Activated CD4-positive, CD25-positive, alpha-beta regulatory T cell treated with anti-CD3 and anti-CD28 coated beads, Interleukin-2, amount 50 U/mL, for 16 hours (primary cell): ENCODE data around the gene TRNT1.

Source experiments
- DNase-seq: peaks from one replicate; pipeline ENCODE4 v3.0.0-alpha.2; 2020; ENCODE audit warnings: low read depth, low spot score

TRNT1 gene

DNA sequence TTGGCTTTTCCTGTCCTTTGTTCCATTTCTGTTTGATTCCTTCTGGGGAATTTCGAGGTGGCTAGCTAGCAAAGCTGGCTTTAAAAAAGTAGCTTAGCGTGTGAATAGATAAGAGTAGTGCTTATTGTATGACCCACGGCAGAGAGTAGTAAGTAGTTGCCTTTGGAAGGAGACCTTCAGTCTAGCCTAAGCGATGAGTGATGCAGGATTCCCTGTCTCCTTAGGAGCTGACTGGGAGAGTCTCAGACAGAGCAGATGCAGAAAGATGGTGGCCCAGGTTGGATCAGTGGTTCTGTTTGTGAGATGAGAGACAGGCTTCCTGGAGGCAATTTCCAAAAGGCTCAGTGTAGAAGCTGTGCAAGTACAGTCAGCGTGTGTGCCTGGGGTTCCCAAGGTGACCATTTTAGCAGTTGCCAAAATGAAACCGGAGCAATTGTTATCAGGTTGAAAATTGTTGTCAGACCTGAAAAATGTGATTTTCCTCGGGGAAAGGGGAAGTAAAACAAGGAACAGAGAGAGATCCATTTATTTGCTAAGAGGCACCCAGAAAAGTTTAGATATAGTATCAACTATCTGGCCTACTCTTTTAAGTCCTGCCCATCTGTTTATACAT, 15.9 kb upstream of the TRNT1 start:
- DNase-seq, result no peak

DNA sequence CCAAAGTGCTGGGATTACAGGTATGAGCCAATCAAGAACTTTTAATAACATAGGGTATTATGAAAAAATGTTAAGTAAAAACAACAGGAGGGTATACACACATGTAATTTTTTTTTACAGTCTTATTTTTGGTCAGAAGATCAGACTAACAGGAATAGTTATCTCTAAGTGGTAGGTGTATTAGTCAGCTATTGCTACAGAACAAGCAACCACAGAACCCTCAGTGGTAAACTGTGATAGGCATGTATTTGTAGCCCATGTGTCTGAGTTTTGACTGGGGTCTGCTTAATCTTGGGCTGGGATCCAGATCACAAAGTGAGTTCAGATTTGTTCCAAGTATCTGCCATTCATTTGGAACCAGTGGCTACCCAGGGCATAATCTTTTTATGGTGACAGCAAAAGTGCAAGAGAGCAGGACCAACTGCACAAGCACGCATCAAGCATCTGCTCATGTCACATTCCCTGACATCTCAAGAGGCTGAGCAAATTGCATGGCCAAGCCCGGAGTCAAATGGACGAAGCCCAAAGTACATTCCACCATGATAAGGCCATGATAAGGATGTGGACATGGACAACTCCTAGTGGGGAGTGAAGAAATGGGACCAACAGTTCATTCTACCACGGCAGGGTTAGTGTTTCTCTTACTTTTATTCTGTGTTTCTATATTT, 13.6 kb upstream of the TRNT1 start:
- no peak for DNase-seq

DNA sequence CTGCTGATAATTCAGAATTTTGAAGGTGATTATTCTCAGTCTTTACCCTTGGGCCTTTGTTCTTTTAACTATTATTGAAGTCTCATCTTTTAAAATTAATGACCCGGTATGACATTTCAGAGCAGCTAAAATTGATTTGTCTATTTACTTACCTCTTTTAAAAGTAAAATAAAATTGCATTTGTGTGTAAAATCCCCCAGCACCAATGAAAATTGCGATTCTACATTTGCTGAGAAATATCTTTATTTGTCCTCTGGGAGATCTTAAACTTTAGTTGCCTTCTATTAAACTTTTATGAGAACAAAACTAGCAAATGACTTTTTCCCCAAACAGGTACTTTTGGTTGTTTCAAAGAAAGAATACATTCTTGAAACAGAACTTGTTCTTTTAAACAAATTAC, 9.1 kb upstream of the TRNT1 start:
- DNase-seq, result no peak

DNA sequence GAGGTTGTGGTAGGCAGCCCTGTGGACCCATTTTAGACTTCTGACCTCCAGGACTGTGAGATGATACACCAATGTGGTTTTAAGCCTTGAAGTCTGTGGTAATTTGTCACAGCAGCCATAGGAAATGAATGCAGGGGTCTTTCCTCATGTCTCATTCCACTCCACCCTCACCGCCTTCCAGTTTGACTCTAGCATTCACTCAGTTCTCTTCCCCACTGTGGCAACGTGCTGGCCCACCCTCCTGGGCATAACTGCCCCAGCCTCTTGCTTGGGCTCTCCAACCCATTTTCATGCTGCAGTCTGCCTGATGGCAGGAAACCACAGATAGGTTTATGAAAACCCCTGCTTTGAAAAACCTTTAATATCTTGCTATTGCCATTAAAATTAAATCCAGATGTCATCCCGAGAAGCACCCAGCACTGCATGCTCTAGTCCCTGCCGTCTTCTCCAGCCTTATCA, 7.3 kb upstream of the TRNT1 start:
- DNase-seq, result no peak

DNA sequence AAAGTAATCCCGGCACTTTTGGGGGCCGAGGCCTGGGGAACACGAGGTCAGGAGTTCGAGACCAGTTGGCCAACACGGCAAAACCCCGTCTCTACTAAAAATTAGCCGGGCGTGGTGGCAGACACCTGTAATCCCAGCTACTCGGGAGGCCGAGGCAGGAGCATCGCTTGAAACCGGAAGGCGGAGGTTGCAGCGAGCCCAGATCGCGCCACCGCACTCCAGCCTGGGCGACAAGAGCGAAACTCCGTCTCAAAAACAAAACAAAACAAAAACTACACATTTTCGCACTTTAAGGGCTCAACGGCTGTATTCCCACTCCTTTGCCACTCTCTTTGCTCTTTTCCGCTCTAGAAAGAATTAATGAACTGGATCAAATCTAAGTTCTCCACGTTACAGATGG, 763 bp upstream of the TRNT1 start:
- no peak for DNase-seq

DNA sequence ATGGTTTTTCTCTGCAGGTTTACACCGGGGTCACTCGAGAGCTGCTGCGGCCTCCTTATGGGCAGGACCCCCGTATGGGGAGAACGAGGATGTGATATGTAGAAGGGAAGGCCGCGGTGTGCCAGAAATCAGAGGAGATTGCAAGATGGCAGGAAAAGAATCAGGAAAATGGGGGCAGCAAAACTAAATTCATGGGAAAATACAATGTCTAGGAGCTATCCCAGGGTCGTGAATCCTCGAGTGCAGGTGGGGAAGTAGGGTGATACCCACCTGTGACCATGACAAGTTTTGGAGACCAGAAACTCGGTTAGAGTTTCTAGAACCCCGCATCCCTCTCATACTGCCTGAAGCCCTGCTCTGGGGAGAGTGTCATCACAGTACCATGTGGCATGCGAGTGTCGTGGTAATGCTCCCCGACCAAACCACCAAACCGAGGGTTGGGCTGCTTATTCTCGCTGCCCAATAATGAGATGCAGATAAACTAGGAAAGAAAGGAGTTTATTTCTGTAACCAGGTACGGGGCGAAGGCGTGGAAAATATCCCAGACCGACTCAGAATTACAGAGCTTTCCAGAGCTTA, 781 bp downstream of the TRNT1 start:
- no peak for DNase-seq

DNA sequence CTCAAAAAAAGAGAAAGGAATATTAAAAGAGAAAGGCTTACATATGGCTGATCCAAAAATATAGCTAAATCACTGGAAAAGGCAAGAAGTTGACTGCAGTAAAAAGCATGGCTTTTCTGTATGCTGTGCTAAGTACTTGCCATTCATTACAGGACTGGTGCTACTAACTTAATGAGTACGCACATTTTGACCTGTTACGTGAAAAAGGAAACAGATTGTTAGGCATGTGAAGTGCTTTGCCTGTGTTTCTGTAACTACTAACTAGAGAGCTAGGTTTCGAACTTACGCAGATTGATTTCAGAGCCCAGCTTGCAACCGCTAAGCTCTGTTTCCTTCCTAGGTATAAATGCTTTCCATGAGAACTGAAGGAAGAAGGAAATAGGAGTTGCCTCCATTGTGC, 2.8 kb downstream of the TRNT1 start:
- DNase-seq, result no peak

DNA sequence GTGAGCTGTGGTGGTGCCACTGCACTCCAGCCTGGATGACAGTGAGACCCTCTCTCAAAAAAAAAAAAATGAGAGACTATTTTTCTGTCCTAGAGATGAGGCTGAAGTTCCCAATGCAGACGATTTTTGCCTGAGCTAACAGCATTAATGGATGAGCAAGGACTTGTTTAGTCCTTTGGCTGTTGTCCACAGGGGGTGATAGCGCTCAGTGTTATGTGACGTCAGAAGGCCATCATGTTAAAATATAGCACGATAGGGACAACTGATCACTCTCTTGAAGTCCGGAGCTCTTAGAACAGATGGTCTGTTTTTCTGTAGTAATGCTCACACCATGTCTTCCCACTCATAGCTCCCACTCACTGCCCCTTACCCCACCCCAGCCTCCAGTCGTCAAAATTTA, 6.8 kb downstream of the TRNT1 start:
- DNase-seq, result no peak

DNA sequence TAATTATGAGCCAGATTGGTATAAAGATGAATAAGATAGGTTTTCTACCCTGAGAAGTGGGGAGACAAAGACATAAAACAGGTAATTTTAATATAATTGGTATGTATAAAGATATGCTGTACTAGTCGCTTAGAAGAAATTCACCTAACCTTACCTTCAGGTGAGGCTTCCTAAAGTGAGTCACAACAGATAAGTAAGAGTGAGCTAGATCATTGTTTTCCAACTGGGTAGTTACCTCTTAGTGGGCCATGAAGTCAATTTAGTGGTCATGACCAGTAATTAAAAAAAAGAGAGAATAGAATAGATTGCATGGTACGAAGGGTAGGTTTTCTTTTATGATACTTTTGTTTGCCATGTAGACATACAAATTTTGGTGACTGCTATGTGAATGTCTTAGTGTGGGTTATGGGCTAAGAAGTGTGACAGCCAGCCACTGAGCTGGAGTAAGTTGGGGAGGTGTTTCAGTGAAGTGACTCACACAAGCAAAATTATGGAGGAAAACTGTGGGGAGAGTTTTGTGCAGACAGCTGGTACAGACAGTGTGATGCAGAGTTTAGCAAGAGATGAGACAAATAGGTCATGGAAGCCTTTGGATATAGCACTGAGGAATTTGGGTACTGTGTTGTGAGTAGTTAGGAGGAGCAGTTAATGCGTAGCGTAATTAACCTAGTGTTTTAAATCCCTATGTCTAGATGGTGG, 8.2 kb downstream of the TRNT1 start:
- no peak for DNase-seq

DNA sequence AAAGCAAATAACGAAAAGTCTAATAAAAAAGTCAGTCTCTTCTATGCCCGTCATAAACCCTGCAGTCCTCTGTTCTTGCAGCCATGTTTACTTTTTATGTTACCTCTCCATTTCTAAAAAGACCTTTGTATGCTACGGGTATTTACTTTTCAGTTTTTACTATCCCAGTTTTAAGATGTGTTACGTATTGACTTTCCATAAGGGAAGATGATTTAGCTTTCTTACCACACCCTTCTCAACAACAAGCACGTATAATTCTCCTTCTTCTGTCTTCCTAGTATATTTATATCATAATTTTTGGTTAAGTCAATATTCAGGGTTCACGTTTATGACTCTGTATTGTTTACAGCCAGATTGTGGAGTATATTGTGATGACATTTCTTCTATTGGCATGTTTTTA, 10.8 kb downstream of the TRNT1 start:
- no peak for DNase-seq

DNA sequence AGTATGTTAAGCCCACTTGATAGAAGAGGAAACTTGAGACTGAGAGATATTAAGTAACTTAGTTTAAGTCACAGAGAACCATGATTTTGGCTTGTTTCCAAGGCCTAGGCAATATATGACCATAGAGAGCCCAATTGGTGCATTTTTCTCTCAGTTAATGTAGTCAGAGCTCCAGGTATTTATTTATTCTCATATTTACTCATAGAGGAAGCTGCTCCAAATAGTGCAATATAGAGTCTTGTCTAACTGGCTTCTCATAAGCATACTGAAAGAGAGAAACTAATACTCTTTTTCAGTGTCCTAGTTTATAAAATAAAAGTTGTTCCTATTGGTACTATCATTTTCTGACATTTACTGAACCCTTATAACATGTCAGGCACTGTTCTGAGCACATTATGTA, 15.2 kb downstream of the TRNT1 start:
- DNase-seq, result no peak

DNA sequence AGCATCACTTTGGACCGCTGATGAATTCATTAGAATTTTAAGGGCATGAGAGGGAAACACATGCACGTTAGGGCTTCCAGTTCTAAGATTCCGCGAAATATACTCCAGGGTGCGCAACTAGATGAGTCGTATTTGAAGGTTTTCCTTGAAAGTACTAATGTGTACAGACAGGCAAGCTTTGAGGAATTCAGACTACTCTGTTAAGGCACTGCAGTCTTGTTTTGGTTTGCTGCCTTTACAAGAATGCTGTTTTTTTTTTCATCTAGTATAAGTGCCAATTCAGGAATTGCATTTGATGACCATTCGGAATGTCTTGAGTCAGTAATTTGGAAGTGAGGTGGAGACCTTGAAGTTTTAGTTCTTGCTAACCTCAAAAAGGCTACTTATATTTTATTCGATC, 19.1 kb downstream of the TRNT1 start:
- DNase-seq, result no peak

DNA sequence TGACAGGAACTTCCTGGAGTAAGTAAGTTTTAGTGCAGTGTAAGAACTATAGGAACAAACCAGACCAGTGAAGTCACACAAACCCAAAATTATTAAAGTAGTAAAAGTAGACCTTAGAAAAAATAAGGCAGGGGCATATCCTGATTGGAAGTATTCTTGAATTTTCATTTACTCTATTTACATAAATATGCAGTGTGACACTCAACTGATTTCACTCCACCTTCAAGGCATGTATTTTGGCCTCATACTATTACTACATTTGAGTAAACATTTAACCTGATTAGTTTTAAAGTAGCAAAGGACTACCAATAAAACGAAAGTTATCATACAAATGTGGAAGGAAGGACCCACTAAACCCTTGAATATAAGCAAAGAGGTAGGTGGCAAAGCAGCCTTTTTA, 22.8 kb downstream of the TRNT1 start:
- DNase-seq, result no peak

DNA sequence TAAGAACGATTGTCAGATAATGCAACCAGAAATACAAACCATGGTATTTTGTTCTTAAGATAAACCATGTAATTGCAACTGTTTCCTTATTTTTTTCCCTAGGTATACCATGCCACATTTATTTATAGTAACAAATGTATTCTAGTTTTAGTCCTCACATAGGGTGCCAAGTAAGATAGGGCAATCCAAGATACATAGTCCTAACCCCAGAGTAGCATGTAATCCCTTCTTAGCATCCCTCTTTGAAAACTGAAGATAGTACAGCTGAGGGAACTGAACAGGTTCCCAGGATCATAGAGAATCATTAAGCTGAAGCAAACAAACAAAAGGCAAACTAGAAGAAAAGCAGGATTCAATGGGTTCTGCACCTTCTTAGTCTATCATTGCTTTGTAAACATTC, 24.8 kb downstream of the TRNT1 start:
- DNase-seq, result no peak

DNA sequence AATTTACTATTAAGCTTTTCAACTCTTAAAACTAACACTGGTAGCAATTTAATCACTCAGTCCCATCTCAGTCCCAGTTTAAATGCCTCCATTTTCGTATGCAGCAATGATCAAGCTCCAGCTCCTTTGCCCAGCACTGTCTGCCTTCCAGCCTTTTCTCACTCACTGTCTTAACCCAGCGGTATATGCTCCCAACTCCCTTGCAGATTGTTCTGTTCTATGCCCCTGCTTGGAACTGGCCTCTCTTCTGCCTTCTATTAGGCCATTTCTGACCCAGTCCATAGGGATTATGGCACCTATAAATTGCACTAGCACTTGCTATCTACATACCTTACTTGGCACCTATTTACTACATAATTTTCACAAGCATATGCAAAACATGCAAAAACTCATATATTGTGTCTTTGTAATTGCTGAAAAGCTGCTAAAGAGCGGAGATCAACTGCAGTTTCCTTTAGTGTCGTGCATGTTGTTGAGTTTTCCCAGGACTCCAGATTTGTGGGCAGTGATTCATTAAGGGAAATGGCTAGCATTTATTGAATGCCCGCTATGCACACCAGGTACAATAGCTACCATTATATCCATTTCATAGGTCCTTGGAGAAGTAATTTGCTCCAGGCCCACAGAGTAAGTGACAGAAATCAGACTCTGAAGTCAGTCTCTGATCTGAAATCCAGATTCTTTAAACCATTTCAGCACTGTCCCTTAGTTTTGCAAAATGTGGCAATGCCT, 28.3 kb downstream of the TRNT1 start:
- no peak for DNase-seq

DNA sequence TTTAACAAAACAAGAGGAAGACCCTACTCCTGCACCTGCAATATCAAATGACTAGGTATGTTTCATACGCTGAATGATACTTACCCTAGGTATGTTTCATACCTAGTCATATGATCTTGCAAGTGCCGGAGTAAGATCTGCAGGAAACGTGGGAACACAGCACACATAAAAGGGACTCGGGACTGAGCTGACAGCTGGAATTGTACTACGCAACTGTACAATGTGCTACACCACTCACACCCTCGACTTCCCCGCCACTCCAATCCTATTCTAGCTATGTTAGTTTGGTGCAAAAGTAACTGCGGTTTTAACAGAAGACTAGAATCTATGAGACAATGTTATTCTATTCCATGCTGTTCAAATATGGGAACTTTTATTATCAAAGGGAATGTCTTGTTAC, 30.7 kb downstream of the TRNT1 start:
- DNase-seq, result no peak

DNA sequence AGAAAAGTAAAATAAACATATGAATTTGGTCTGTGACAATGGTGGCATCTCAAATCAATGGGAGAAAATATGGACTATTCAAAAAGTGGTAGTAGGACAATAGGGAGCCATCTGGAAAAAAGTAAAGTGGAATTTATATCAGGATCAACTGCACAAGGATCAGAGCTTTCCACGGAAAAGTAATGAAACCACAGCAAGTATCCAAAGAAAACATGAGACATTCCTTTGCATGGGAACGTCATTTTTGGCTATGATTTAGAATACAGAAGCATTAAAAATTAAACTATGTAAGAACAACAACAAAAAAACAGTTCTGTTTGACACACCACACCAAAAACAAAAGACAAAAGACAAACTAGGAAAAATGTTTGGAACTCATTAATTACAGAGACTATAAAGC, 34.1 kb downstream of the TRNT1 start:
- no peak for DNase-seq

DNA sequence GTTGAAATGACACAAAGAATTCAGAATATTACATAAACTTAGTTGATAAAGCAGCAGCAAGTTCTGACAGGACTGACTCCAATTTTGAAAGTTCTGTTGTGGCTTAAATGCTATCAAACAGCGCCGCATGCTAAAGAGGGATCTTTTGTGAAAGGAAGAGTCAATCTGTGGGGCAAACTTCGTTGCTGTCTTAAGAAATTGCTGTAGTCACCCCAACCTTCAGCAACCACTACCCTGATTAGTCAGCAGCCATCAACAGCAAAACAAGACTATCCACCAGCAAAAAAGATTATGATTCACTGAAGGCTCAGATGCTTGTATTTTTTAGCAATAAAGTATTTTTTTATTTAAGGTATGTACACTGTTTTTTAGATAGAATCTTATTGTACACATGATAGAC, 38.5 kb downstream of the TRNT1 start:
- DNase-seq, result no peak

DNA sequence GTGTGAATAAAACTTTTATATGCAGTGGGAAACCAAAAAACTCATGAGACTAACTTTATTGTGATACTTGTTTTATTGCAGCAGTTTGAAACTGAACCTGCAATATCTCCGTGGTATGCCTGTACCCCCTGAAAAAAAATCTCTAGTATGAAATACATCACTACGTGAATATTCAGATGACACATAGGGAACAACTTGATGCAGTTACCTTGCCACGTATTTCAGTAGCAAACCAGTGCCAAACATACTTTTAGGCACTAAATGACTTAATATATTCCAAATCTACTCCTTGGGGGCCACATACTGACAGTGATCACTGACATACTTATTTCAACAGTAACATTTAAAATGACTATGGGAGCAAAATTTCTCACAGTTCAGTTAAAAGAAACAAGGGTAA, 38.9 kb downstream of the TRNT1 start:
- DNase-seq, result no peak

DNA sequence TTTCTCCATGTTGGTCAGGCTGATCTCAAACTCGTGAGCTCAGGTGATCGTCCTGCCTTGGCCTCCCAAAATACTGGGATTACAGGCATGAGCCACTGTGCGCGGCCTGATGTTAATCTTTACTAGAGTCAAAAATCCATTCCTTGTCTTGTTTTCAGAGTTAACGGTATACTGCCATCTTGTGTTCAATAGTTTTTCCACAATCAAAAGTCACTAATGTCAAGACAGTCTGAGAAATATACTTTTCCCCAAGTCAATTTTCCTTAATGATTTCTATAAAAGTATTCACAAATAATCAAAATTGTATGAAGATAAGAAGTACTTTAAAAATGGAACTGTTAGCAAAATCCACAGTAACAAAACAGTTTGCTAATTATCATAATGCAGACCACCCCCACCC, 44.3 kb downstream of the TRNT1 start:
- DNase-seq, result no peak

DNA sequence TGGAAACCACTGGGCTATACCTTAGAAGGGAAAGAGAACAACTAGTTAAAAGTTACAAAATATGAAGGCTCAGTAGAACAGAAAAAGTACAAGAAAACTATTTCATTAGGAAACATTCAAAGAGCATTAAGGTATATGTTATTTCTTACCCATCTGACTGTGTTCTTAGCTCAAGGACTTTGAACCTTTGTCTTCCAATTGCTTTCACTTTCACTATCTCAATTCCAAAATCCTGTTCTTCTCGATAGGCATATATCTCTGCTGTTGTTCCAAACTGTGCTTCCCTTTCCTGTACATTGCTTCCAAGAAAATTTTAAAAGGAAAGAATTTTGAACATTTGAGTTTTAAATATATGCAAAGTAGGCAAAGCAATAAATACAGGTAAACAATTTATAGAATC, 45.9 kb downstream of the TRNT1 start:
- DNase-seq, result no peak

DNA sequence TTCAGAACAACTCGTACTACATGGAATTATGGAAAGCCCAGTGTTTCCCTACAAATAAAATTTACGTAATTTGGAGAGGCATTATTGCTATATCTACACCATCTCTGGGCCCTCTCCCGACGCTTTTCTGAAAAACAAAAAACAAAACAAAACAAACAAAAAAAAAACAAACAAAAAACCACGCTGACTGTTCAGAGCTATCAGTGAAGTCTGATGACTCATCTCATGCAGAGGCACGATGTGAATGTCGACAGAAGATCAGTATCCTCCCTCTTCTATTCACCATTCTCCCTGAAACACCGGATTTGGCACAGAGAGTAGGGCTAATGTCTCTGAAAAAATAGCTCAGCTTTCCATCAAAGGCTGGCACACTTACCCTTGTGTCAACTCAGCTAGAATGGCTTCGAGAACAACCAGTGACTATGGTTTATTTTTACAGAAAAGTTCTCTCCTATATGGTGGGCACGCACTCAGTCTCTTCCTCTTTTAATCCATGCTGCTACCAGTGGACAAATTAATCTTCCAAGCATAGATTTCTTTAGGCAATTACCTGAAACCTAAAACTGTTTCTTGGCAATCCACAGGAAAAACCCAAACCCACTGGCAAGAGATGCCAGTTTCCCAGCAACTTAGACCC, 51.2 kb downstream of the TRNT1 start:
- DNase-seq, result no peak
